Neural progenitor cell (in vitro differentiated cells): Measurements from ENCODE around the gene KLHL26. TPM values are rescaled to one million over a fixed set of nuclear protein-coding genes. Genes with fewer than 3 reads are reported as not detected.
A peak's percentile ranks its signal among the peaks of the same experiment; 100 is the strongest.
"Not testable (repeated sequence)": the region's sequence is repeated elsewhere in the genome, so short reads cannot be mapped to it uniquely, and the experiment has no call there.

Experiments used
- DNase-seq: peaks from one replicate; pipeline ENCODE4 v3.0.0-alpha.2; 2016; ENCODE audit warnings: low spot score
- H2AFZ ChIP-seq: fragments of 200-600 bp; sonication (generic); replicated peaks from 2 replicates; pipeline ENCODE4 v1.6.1; 2016; ENCODE audit warnings: antibody characterized with exemption
- H3F3A ChIP-seq: fragments of 200-600 bp; sonication (generic); 2 replicates; pipeline ENCODE4 v1.6.1; 2016; ENCODE audit warnings: antibody characterized with exemption, low read depth
- H3K27ac ChIP-seq: fragments of 200-600 bp; sonication (generic); 2 replicates; pipeline ENCODE4 v1.5.1; 2016; ENCODE audit warnings: mild to moderate bottlenecking
- H3K27me3 ChIP-seq: fragments of 200-600 bp; sonication (generic); 2 replicates; pipeline ENCODE4 v1.6.1; 2016; ENCODE audit warnings: mild to moderate bottlenecking, moderate library complexity
- H3K36me3 ChIP-seq: fragments of 200-600 bp; sonication (generic); 2 replicates; pipeline ENCODE4 v1.5.1; 2016
- H3K4me1 ChIP-seq: fragments of 200-600 bp; sonication (generic); 2 replicates; pipeline ENCODE4 v1.6.1; 2016; ENCODE audit warnings: mixed run types
- H3K4me2 ChIP-seq: fragments of 200-600 bp; sonication (generic); 2 replicates; pipeline ENCODE4 v1.6.1; 2016
- H3K4me3 ChIP-seq: fragments of 200-600 bp; sonication (generic); 2 replicates; pipeline ENCODE4 v1.5.1; 2016
- H3K79me2 ChIP-seq: fragments of 200-600 bp; sonication (generic); 2 replicates; pipeline ENCODE4 v1.6.1; 2016; ENCODE audit warnings: low read depth
- H3K9ac ChIP-seq: fragments of 200-600 bp; sonication (generic); 2 replicates; pipeline ENCODE4 v1.6.1; 2016
- H3K9me3 ChIP-seq: fragments of 200-600 bp; sonication (generic); 2 replicates; pipeline ENCODE4 v1.5.1; 2016; ENCODE audit warnings: low read depth
- H4K20me1 ChIP-seq: fragments of 200-600 bp; sonication (generic); 2 replicates; pipeline ENCODE4 v1.6.1; 2016; ENCODE audit warnings: low read depth
- H3K27ac Mint-ChIP-seq: 3 replicates; pipeline ENCODE4 v1.8.0; 2021; ENCODE audit warnings: mixed read lengths
- H3K27me3 Mint-ChIP-seq: 2 replicates; pipeline ENCODE4 v1.8.0; 2022; ENCODE audit warnings: low read depth, mild to moderate bottlenecking, inconsistent platforms, moderate library complexity, mixed read lengths; ENCODE audit not compliant: insufficient read depth
- H3K36me3 Mint-ChIP-seq: 3 replicates; pipeline ENCODE4 v1.8.0; 2021; ENCODE audit warnings: mixed read lengths
- H3K4me1 Mint-ChIP-seq: 3 replicates; pipeline ENCODE4 v1.8.0; 2021; ENCODE audit warnings: mixed read lengths
- H3K4me3 Mint-ChIP-seq: 3 replicates; pipeline ENCODE4 v1.8.0; 2021; ENCODE audit warnings: mild to moderate bottlenecking, moderate library complexity, mixed read lengths
- H3K9me3 Mint-ChIP-seq: 3 replicates; pipeline ENCODE4 v1.8.0; 2020; ENCODE audit warnings: mixed read lengths
- CTCF ChIP-seq: fragments of 200-600 bp; sonication (generic); IDR thresholded peaks from 2 replicates; pipeline ENCODE4 v1.5.1; 2017; ENCODE audit warnings: antibody characterized with exemption, mild to moderate bottlenecking
- EZH2 ChIP-seq: fragments of 200-600 bp; sonication (generic); IDR thresholded peaks from 2 replicates; pipeline ENCODE4 v1.6.1; 2017; ENCODE audit warnings: antibody characterized with exemption, mild to moderate bottlenecking, moderate library complexity
- EZH2phosphoT487 ChIP-seq: fragments of 200-600 bp; sonication (generic); IDR thresholded peaks from 2 replicates; pipeline ENCODE4 v1.6.1; 2017; ENCODE audit warnings: antibody characterized with exemption
- total RNA-seq: library from RNA; depleted of rRNA; stranded (reverse); fragments of >200 nt; gene quantifications from 2 replicates; pipeline ENCODE4 v1.2.3, GENCODE V29; 2015; ENCODE audit warnings: low replicate concordance

Gene KLHL26
- total RNA-seq, 1 donor from 2014 or later: 5.8 TPM

GRCh38 chr19:18596752-18597157 is 40.1 kb upstream of the KLHL26 start:
- no peak overlapping the region for H3K9ac ChIP-seq
- peaks cover 21% of the 10 kb centered on the region for H3K27me3 Mint-ChIP-seq
- H3K27ac Mint-ChIP-seq: no peak overlapping the region

GRCh38 chr19:18597809-18598660 is 38.8 kb upstream of the KLHL26 start:
- Histone ChIP-seq H3F3A (peaks cover 29% of the 10 kb centered on the region), H3K4me2 (peak overlapping the region; percentile 64), H3K36me3 (no peaks in the 10 kb centered on the region), H3K27me3 (peaks cover 89% of the 10 kb centered on the region), H2AFZ (no peak overlapping the region), H3K79me2 (no peaks in the 10 kb centered on the region), H3K9me3 (no peaks in the 10 kb centered on the region), H4K20me1 (peaks cover 10% of the 10 kb centered on the region), H3K27ac (no peak overlapping the region), H3K9ac (no peak overlapping the region), H3K4me1 (peaks cover 27% of the 10 kb centered on the region), H3K4me3 (no peak overlapping the region)
- Mint-ChIP-seq H3K4me1 (peaks cover 20% of the 10 kb centered on the region), H3K4me3 (no peak overlapping the region), H3K27me3 (peaks cover 30% of the 10 kb centered on the region), H3K9me3 (no peaks in the 10 kb centered on the region), H3K27ac (no peak overlapping the region), H3K36me3 (no peaks in the 10 kb centered on the region)
- no peak for TF ChIP-seq EZH2phosphoT487
- TF ChIP-seq EZH2: no peak
- no peak for TF ChIP-seq CTCF
- DNase-seq: peak; percentile 47

More at GRCh38 chr19:18596752-18597157, 40.1 kb upstream of the KLHL26 start:
- peak overlapping the region; percentile 60 for H3K4me3 Mint-ChIP-seq
- H3K9me3 Mint-ChIP-seq: no peaks in the 10 kb centered on the region
- Histone ChIP-seq H3K36me3 (no peaks in the 10 kb centered on the region), H3F3A (peaks cover 24% of the 10 kb centered on the region), H2AFZ (no peak overlapping the region), H3K27me3 (peaks cover 76% of the 10 kb centered on the region), H3K79me2 (no peaks in the 10 kb centered on the region), H3K4me3 (no peak overlapping the region), H3K9me3 (no peaks in the 10 kb centered on the region), H3K27ac (no peak overlapping the region), H3K4me1 (peaks cover 27% of the 10 kb centered on the region), H3K4me2 (no peak overlapping the region), H4K20me1 (peaks cover 4% of the 10 kb centered on the region)
- peak; percentile 61 for DNase-seq
- TF ChIP-seq CTCF (no peak), EZH2 (no peak), EZH2phosphoT487 (no peak)
- H3K36me3 Mint-ChIP-seq: no peaks in the 10 kb centered on the region
- peaks cover 18% of the 10 kb centered on the region for H3K4me1 Mint-ChIP-seq

DNA sequence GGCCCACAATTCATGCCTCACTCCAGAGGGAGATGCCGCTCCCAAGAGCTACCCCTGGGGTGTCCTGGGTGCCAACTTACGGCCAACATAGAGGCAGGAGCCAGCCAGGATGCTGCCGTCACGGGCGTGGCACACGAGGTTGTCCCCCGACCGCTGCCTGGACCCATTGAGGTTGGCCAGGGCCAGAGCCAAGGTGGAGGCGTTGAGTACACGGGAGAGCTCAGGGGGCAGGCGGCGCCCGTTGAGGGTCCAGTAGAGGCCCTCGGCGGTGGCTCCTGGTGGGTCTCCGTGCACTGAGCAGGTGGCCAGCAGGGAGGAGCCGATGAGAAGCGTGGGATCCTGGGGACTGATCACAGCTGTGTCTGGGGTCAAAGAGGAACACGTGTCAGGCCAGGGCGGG is 37.3 kb upstream of the KLHL26 start:
- peaks cover 20% of the 10 kb centered on the region for H3K4me1 Mint-ChIP-seq
- no peak overlapping the region for H3K9ac ChIP-seq
- no peaks in the 10 kb centered on the region for H3K36me3 Mint-ChIP-seq
- no peak overlapping the region for H3K4me3 ChIP-seq
- H3K4me2 ChIP-seq: no peak overlapping the region
- H3K36me3 ChIP-seq: no peaks in the 10 kb centered on the region
- H3K79me2 ChIP-seq: no peaks in the 10 kb centered on the region
- H3K9me3 Mint-ChIP-seq: no peaks in the 10 kb centered on the region
- peaks cover 27% of the 10 kb centered on the region for H3K4me1 ChIP-seq
- no peak overlapping the region for H3K4me3 Mint-ChIP-seq
- no peak overlapping the region for H3K27ac ChIP-seq
- peaks cover 31% of the 10 kb centered on the region for H3F3A ChIP-seq
- no peaks in the 10 kb centered on the region for H3K9me3 ChIP-seq
- peaks cover 94% of the 10 kb centered on the region for H3K27me3 ChIP-seq
- peaks cover 37% of the 10 kb centered on the region for H3K27me3 Mint-ChIP-seq
- peaks cover 25% of the 10 kb centered on the region for H4K20me1 ChIP-seq
- no peak for TF ChIP-seq CTCF
- no peak for TF ChIP-seq EZH2phosphoT487
- H3K27ac Mint-ChIP-seq: no peak overlapping the region
- DNase-seq: no peak
- no peak overlapping the region for H2AFZ ChIP-seq

- peaks cover 38% of the 10 kb centered on the region for H4K20me1 ChIP-seq
- not testable (repeated sequence) for H3K9me3 Mint-ChIP-seq, H3K4me3 Mint-ChIP-seq, H3K27ac Mint-ChIP-seq, H2AFZ ChIP-seq, H3K9ac ChIP-seq, H3K79me2 ChIP-seq, H3K4me3 ChIP-seq, H3K36me3 Mint-ChIP-seq, H3K27ac ChIP-seq, H3K9me3 ChIP-seq, DNase-seq, H3K36me3 ChIP-seq, H3K4me2 ChIP-seq
- peaks cover 22% of the 10 kb centered on the region for H3K4me1 ChIP-seq
- peaks cover 34% of the 10 kb centered on the region for H3F3A ChIP-seq
- H3K27me3 ChIP-seq: peaks cover 95% of the 10 kb centered on the region
- Mint-ChIP-seq H3K4me1 (peaks cover 19% of the 10 kb centered on the region), H3K27me3 (peaks cover 47% of the 10 kb centered on the region)
Measured at GRCh38 chr19:18600692-18601397, 36.0 kb upstream of the KLHL26 start.
